ENCODE results near the gene ATPAF1.

Gene ATPAF1

GRCh38 chr1:46582972-46583371 lies 85.2 kb downstream of the ATPAF1 start:
- DNase-seq, result no peak
